Pericardium fibroblast (primary cell): ENCODE measurements around the gene HOXC13. TPM values are rescaled to one million over a fixed set of nuclear protein-coding genes. Genes with fewer than 3 reads are reported as not detected.

Source experiments
- total RNA-seq: library from RNA; depleted of rRNA; stranded (reverse); fragments of >200 nt; gene quantifications from 2 replicates; pipeline ENCODE4 v1.2.3, GENCODE V29; 2015

HOXC13 gene, protein sequence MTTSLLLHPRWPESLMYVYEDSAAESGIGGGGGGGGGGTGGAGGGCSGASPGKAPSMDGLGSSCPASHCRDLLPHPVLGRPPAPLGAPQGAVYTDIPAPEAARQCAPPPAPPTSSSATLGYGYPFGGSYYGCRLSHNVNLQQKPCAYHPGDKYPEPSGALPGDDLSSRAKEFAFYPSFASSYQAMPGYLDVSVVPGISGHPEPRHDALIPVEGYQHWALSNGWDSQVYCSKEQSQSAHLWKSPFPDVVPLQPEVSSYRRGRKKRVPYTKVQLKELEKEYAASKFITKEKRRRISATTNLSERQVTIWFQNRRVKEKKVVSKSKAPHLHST
- not detected in 2 replicates for total RNA-seq

DNA sequence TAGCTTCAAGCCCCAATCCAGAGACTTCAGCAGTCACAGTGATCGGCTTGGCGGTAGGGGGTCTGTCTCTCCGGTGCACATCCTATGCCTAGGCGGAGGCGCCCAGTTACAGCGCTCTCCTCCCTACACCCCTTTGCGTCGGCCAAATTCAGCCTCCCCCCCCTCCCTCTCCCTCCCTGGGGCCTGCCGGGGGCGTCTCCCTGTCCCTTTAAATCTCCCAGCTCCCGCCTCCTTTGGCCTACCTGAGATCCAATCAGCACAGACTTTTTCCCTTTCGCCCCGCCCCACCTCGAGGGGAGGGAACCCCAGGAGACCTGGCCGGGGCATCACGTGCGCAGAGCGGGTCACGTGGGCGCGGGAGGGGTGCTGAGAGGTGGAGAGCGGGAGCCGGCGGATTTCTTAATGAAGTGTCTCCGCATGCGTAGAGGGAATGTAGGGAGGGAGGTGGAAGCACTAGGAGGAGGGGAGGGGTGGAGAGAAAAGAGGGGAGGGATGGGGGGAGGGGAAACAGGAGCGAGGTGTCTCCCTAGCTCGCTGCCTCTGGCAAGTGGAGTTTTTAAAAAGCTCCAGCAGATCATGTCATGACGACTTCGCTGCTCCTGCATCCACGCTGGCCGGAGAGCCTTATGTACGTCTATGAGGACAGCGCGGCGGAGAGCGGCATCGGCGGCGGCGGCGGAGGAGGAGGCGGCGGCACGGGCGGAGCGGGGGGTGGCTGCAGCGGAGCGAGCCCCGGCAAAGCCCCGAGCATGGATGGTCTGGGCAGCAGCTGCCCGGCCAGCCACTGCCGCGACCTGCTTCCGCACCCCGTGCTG lies at the start of gene HOXC13:
TSS of gene HOXC13 (plus strand) at position 506 of the 815 bp plus-strand sequence. CDS start at position 582, 76 bp downstream.

DNA sequence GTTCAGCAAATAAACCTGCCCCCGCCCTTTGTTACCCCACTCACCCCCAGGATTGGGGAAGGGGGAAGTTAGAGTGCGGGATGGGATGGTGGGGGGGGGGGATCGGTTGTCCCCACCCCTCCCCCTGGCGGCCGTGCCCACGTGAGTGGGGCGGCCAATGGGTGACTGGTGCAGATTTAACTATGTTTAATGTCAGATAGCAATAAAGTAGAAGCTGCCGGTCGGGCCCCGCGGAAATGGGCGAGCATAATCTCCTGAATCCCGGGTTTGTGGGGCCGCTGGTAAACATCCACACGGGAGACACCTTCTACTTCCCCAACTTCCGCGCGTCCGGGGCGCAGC lies 16.0 kb downstream of the HOXC13 start, which contains the start of gene HOXC12:
TSS of gene HOXC12 (plus strand) at position 210 of the 342 bp plus-strand sequence. CDS start at position 237, 27 bp downstream.

DNA sequence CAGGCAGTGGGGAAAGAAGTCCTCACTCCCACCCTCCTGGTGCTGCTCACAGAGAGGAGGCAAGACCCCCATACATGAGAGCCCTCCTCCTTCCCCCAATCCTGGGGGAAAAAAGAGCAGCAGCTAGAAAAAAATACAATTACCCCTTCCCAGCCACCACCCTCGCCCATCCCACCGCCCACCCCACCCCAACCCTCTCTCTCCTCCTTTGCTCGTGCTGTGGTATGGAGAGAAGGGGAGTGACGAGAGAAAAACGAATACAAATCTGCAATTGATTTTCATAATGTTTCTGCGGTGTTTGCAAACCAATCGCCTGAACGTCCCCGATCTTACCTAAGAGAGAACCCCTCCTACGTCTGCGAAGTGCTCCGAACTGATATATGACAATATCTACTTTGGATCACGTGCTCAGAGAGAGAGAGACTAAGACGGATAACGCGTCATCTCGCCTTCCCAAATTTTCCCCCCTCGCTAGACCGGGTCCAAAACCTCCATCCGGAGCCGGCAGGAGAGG lies 34.1 kb downstream of the HOXC13 start, which contains the start of gene HOXC11:
TSS of gene HOXC11 (plus strand) at position 405 of the 514 bp plus-strand sequence. CDS start 116 bp downstream, outside the sequence.

DNA sequence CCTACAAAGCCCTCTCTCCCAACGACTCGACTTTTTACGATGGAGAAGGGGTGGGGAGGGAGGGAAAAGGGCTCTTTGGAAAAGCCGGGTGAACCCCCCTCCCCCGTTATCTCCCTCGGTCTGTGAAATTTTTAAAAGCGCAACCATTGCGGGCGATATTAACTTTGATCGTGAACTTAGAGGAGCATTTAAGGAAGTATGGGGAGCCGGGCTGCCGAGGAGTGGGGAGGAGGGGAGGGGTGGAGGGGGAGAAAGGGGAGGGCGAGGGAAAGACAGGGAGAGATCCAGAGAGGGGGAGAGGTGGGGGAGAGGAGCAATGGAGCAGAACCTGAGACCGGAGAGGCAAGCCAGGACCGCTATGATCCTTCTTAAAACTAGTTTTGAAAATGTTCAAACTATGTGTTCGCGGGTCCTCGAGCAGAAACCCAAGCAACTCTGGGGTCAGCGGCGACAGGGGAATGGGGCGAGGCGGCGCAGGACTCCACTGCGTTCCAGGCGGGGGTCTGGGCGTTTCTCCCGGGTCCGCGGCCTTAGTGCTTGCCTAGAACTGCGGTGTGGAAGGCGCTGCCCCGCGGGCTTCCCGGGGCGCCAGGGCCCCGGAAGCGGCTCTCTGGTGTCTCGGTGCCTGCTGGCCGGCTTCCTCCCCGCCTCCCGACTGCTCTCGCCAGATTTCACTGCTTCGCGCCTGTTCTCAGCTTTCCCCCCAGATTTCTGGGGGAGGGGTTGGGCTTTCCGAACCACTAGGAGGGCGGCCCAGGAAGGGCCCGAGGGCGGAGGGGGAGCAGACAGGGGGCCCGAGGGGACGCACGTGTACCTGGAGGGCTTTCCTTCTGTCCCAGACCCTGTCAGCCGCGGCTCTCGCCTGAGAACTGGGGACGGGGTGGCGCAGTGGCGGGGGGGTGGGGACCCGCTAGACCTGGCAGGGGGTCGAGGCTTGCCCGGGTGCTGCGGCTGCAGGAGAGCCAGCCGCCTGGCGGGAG lies 35.7 kb downstream of the HOXC13 start, which contains the start of gene HOTAIR:
TSS of gene HOTAIR (minus strand) at position 871 of the 980 bp plus-strand sequence.

DNA sequence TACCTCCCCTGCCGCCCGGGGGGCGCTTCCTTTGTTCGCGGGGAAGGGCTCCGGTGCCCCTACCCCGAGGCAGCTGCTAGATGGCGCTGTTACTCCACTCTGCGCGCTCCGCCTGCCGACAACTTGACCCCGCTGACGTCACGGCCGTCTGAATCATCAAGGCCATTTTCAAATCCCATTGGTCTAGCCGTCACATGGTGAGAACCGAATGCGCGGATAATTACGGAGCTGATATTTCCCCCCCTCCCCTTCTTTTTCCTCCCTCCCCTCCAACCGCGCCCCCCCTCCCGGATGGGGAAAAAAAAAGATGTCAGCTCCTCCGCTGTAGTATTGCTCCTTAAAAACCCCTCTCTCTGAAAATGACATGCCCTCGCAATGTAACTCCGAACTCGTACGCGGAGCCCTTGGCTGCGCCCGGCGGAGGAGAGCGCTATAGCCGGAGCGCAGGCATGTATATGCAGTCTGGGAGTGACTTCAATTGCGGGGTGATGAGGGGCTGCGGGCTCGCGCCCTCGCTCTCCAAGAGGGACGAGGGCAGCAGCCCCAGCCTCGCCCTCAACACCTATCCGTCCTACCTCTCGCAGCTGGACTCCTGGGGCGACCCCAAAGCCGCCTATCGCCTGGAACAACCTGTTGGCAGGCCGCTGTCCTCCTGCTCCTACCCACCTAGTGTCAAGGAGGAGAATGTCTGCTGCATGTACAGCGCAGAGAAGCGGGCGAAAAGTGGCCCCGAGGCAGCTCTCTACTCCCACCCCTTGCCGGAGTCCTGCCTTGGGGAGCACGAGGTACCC lies 46.5 kb downstream of the HOXC13 start, which contains the start of gene HOXC10:
TSS of gene HOXC10 (plus strand) at position 246 of the 791 bp plus-strand sequence. CDS start at position 360, 114 bp downstream.

Other genes with a start within 250 kb of the HOXC13 start
- 119 and 132 TPM in 2 replicates for gene CALCOCO1, start 211.4 kb upstream of the HOXC13 start, total RNA-seq
- not detected in 2 replicates for gene CISTR, start 186.9 kb upstream of the HOXC13 start, total RNA-seq
- not detected in 2 replicates for gene HOXC12, start 16.1 kb downstream of the HOXC13 start, total RNA-seq
- gene HOXC11, start 34.3 kb downstream of the HOXC13 start, total RNA-seq, result not detected in 2 replicates
- gene HOTAIR, start 36.1 kb downstream of the HOXC13 start, total RNA-seq, result 0.12 TPM in 1 of 2 replicates, not detected in the other
- not detected in 2 replicates for gene HOXC10, start 46.3 kb downstream of the HOXC13 start, total RNA-seq
- gene HOXC9, start 61.3 kb downstream of the HOXC13 start, total RNA-seq, result 1.3 and 3.6 TPM in 2 replicates
- 0.60 and 3.7 TPM in 2 replicates for gene HOXC8, start 70.2 kb downstream of the HOXC13 start, total RNA-seq
- gene HOXC6, start 89.6 kb downstream of the HOXC13 start, total RNA-seq, result 2.9 and 3.5 TPM in 2 replicates
- 5.1 TPM in 1 of 2 replicates, not detected in the other for gene HOXC5, start 94.2 kb downstream of the HOXC13 start, total RNA-seq
- 0.82 and 3.5 TPM in 2 replicates for gene HOXC4, start 115.0 kb downstream of the HOXC13 start, total RNA-seq